HCT116 (cell line): ENCODE results near the gene DNAJC8. TPM values are rescaled to one million over a fixed set of nuclear protein-coding genes. Genes with fewer than 3 reads are reported as not detected.

Experiments
- ATAC-seq: fragments of 200-7000 bp; cut with Tn5 transposase; 2 replicates; pipeline ENCODE4 v1.9.1; 2020; ENCODE audit warnings: mild to moderate bottlenecking, moderate library complexity
- BruUV-seq: library from RNA; stranded (reverse); fragments of 400-500 nt; replicated peaks from 2 replicates; lab custom pipeline; 2021; lab: Mats Ljungman, UMichigan
- CTCF ChIA-PET: fragments of 300-600 bp; sonication (Branson Sonifier 250); formaldehyde crosslinking; loops from one replicate; lab custom pipeline; 2021; ENCODE audit warnings: antibody characterized with exemption; lab: Charles Lee
- POLR2A ChIA-PET: fragments of 300-600, 350-600 bp; sonication (Branson Sonifier 250); formaldehyde crosslinking; loops from one replicate; lab custom pipeline; 2021; ENCODE audit warnings: antibody characterized with exemption; lab: Charles Lee
- RAD21 ChIA-PET, 2 experiments: fragments of 300-600 bp; sonication (Branson Sonifier 250); formaldehyde crosslinking; loops; one replicate each; lab custom pipeline; 2023; ENCODE audit warnings: low total read pairs in 2 of 2; ENCODE audit not compliant: uncharacterized antibody in 2 of 2, unreplicated experiment in 2 of 2, low non-redundant PET in 1 of 2; lab: Charles Lee
- DNase-seq: peaks from one replicate; pipeline ENCODE4 v3.0.0-alpha.2; 2010; ENCODE audit warnings: low read depth, low spot score
- H2AFZ ChIP-seq: fragments of 200-600 bp; shearing (Covaris generic), sonication (generic); 2 replicates; pipeline ENCODE4 v1.6.1; 2017; ENCODE audit warnings: low read depth, mixed run types, mixed read lengths, antibody characterized with exemption, low read length; ENCODE audit not compliant: poor library complexity, severe bottlenecking
- H3K27ac ChIP-seq: 2 replicates; pipeline ENCODE4 v1.5.1; 2012; ENCODE audit warnings: low read depth, low read length
- H3K27me3 ChIP-seq: fragments of 200-600 bp; sonication (generic); 2 replicates; pipeline ENCODE4 v1.6.1; 2016; ENCODE audit warnings: mixed run types, low read length, mixed read lengths; ENCODE audit not compliant: insufficient read depth
- H3K36me3 ChIP-seq, 2 experiments: fragments of 200-500 bp in 1 of 2; fragments of 200-600 bp in 1 of 2; sonication (Bioruptor generic) in 1 of 2; sonication (generic) in 1 of 2; 2 replicates each; pipeline versions ENCODE4 v1.5.1 to v1.6.1; 2014 to 2016; ENCODE audit warnings: low read length in 2 of 2, inconsistent platforms in 1 of 2, mixed read lengths in 1 of 2, mixed run types in 1 of 2; ENCODE audit not compliant: insufficient read depth in 2 of 2, control insufficient read depth in 1 of 2
- H3K4me1 ChIP-seq, 2 experiments: fragments of 200-600 bp in 1 of 2; sonication (generic) in 1 of 2; 2 replicates each; pipeline versions ENCODE4 v1.5.1 to v1.6.1; 2012 to 2017; ENCODE audit warnings: low read length in 2 of 2, inconsistent platforms in 1 of 2, mild to moderate bottlenecking in 1 of 2, mixed read lengths in 1 of 2, mixed run types in 1 of 2, moderate library complexity in 1 of 2; ENCODE audit not compliant: insufficient read depth in 2 of 2, control insufficient read depth in 1 of 2
- H3K4me2 ChIP-seq: fragments of 200-600 bp; sonication (generic); 2 replicates; pipeline ENCODE4 v1.6.1; 2017; ENCODE audit warnings: mixed run types, low read length, mixed read lengths
- H3K4me3 ChIP-seq, 2 experiments: fragments of 200-600 bp in 1 of 2; sonication (generic) in 1 of 2; replicated peaks in 1 of 2; 2 replicates each; pipeline ENCODE4 v1.5.1; 2011 to 2016; ENCODE audit warnings: low read length in 2 of 2, control low read depth in 1 of 2, low read depth in 1 of 2, mild to moderate bottlenecking in 1 of 2, mixed read lengths in 1 of 2, mixed run types in 1 of 2
- H3K79me2 ChIP-seq: fragments of 200-600 bp; sonication (generic); 2 replicates; pipeline ENCODE4 v1.6.1; 2017; ENCODE audit warnings: mild to moderate bottlenecking, mixed run types, low read length, moderate library complexity, mixed read lengths; ENCODE audit not compliant: insufficient read depth
- H3K9ac ChIP-seq: fragments of 200-600 bp; sonication (generic); 2 replicates; pipeline ENCODE4 v1.6.1; 2016; ENCODE audit warnings: low read length, mixed read lengths
- H3K9me2 ChIP-seq: fragments of 200-600 bp; sonication (generic), shearing (Covaris generic); 2 replicates; pipeline ENCODE4 v1.6.1; 2017; ENCODE audit warnings: mixed run types, mild to moderate bottlenecking, moderate library complexity; ENCODE audit not compliant: insufficient read depth
- H3K9me3 ChIP-seq, 2 experiments: fragments of 200-500 bp in 1 of 2; fragments of 200-600 bp in 1 of 2; sonication (Bioruptor generic) in 1 of 2; sonication (generic) in 1 of 2; 2 replicates each; pipeline ENCODE4 v1.6.1; 2014 to 2017; ENCODE audit warnings: low read length in 2 of 2, mixed read lengths in 2 of 2, inconsistent platforms in 1 of 2, low read depth in 1 of 2, mild to moderate bottlenecking in 1 of 2, mixed run types in 1 of 2, moderate library complexity in 1 of 2; ENCODE audit not compliant: control insufficient read depth in 1 of 2, insufficient read depth in 1 of 2
- H4K20me1 ChIP-seq: fragments of 200-600 bp; sonication (generic), shearing (Covaris generic); 2 replicates; pipeline ENCODE4 v1.6.1; 2017; ENCODE audit warnings: mixed run types, mild to moderate bottlenecking, moderate library complexity; ENCODE audit not compliant: insufficient read depth
- CBX3 ChIP-seq: IDR thresholded peaks from 2 replicates; pipeline ENCODE4 v1.6.1; 2012; ENCODE audit warnings: low read depth
- EGR1 ChIP-seq: IDR thresholded peaks from 2 replicates; pipeline ENCODE4 v1.6.1; 2012; ENCODE audit warnings: low read depth
- ELF1 ChIP-seq: IDR thresholded peaks from 2 replicates; pipeline ENCODE4 v1.6.1; 2012; ENCODE audit warnings: low read depth, borderline replicate concordance
- EZH2 ChIP-seq: fragments of 200-600 bp; sonication (generic); IDR thresholded peaks from 2 replicates; pipeline ENCODE4 v1.6.1; 2017; ENCODE audit warnings: antibody characterized with exemption, mixed run types
- JUND ChIP-seq: IDR thresholded peaks from 2 replicates; pipeline ENCODE4 v1.6.1; 2012
- POLR2A ChIP-seq: IDR thresholded peaks from 2 replicates; pipeline ENCODE4 v1.7.0; 2011; ENCODE audit warnings: borderline replicate concordance; ENCODE audit not compliant: insufficient read depth, insufficient read length; ENCODE audit errors: extremely low read depth
- POLR2AphosphoS5 ChIP-seq: IDR thresholded peaks from 2 replicates; pipeline ENCODE4 v1.6.1; 2011; ENCODE audit warnings: mild to moderate bottlenecking, low read depth, low read length, moderate library complexity
- RAD21 ChIP-seq: IDR thresholded peaks from 2 replicates; pipeline ENCODE4 v1.6.1; 2012; ENCODE audit warnings: low read depth, mild to moderate bottlenecking
- SIN3A ChIP-seq: IDR thresholded peaks from 2 replicates; pipeline ENCODE4 v1.6.1; 2012; ENCODE audit warnings: low read depth
- SP1 ChIP-seq: IDR thresholded peaks from 2 replicates; pipeline ENCODE4 v1.6.1; 2012; ENCODE audit warnings: low read depth
- SRF ChIP-seq: IDR thresholded peaks from 2 replicates; pipeline ENCODE4 v1.6.1; 2012; ENCODE audit warnings: low read depth
- TCF7L2 ChIP-seq: IDR thresholded peaks from 2 replicates; pipeline ENCODE4 v1.7.0; 2011; ENCODE audit warnings: borderline replicate concordance, inconsistent platforms; ENCODE audit not compliant: insufficient read depth, insufficient read length; ENCODE audit errors: extremely low read depth
- YY1 ChIP-seq: IDR thresholded peaks from 2 replicates; pipeline ENCODE4 v1.6.1; 2011; ENCODE audit warnings: low read length, low read depth, moderate library complexity, mild to moderate bottlenecking; ENCODE audit not compliant: insufficient replicate concordance; ENCODE audit errors: extremely low read depth
- ZFX ChIP-seq: fragments of 450-650 bp; IDR thresholded peaks from 2 replicates; pipeline ENCODE4 v1.6.1; 2017
- ZNF274 ChIP-seq: fragments of 200-500 bp; sonication (Bioruptor generic); IDR thresholded peaks from 2 replicates; pipeline ENCODE4 v1.6.1; 2014; ENCODE audit warnings: mild to moderate bottlenecking, low read depth, low read length, inconsistent platforms
- intact Hi-C: fragments of 100-400 bp; cut with micrococcal nuclease; formaldehyde crosslinking; loops from 2 replicates; pipeline ENCODE4 v1.10.0; 2022
- total RNA-seq: library from RNA; stranded (reverse); gene quantifications from one replicate; pipeline ENCODE4 v1.2.1, GENCODE V29; 2021; ENCODE audit not compliant: unreplicated experiment
- TF ChIP-seq, protein P1 (sequence below): IDR thresholded peaks from 2 replicates; pipeline ENCODE4 v1.6.1; 2012; ENCODE audit warnings: low read depth
- TF ChIP-seq, protein P2 (sequence below): IDR thresholded peaks from 2 replicates; pipeline ENCODE4 v1.6.1; 2012
- TF ChIP-seq, protein P3 (sequence below): IDR thresholded peaks from 2 replicates; pipeline ENCODE4 v1.6.1; 2012
- TF ChIP-seq, protein P4 (sequence below), 3 experiments: fragments of 200-600 bp in 1 of 3; sonication (generic) in 1 of 3; IDR thresholded peaks in 2 of 3; conservative IDR thresholded peaks in 1 of 3; 2 replicates each; pipeline ENCODE4 v1.5.1; 2012 to 2017; ENCODE audit warnings: low read depth in 2 of 3, low read length in 2 of 3, antibody characterized with exemption in 1 of 3, borderline replicate concordance in 1 of 3, control low read depth in 1 of 3, mild to moderate bottlenecking in 1 of 3, mixed read lengths in 1 of 3, mixed run types in 1 of 3, moderate library complexity in 1 of 3; ENCODE audit not compliant: insufficient read depth in 1 of 3

Gene DNAJC8
- total RNA-seq, 1 experiment from 2014 or later: 102 TPM

GRCh38 chr1:28247612-28248272 is 14.9 kb upstream of the DNAJC8 start:
- Histone ChIP-seq H3K4me1 (peaks cover 33 to 35% of the 10 kb centered on the region in 2 experiments), H3K27me3 (no peaks in the 10 kb centered on the region), H3K4me2 (peak overlapping the region; percentile 84), H3K79me2 (no peaks in the 10 kb centered on the region), H4K20me1 (no peaks in the 10 kb centered on the region), H3K4me3 (peak overlapping the region in 1 of 2 experiments; percentile 39; a peak in 2 of 4 replicates), H3K36me3 (no peaks in the 10 kb centered on the region), H2AFZ (peak overlapping the region; percentile 27), H3K27ac (peak overlapping the region; percentile 74), H3K9ac (peak overlapping the region; percentile 43; the same call in 1 of the 2 replicates), H3K9me3 (no peaks in the 10 kb centered on the region), H3K9me2 (no peaks in the 10 kb centered on the region)
- TSS peak; percentile 42 for BruUV-seq
- TF ChIP-seq EZH2 (no peak), SIN3A (no peak), RAD21 (no peak), ELF1 (no peak), SRF (no peak), TCF7L2 (no peak), POLR2AphosphoS5 (no peak), ZNF274 (no peak), SP1 (no peak), POLR2A (no peak), CBX3 (no peak), EGR1 (no peak), JUND (no peak), YY1 (no peak), ZFX (no peak)
- TF ChIP-seq, protein P1, sequence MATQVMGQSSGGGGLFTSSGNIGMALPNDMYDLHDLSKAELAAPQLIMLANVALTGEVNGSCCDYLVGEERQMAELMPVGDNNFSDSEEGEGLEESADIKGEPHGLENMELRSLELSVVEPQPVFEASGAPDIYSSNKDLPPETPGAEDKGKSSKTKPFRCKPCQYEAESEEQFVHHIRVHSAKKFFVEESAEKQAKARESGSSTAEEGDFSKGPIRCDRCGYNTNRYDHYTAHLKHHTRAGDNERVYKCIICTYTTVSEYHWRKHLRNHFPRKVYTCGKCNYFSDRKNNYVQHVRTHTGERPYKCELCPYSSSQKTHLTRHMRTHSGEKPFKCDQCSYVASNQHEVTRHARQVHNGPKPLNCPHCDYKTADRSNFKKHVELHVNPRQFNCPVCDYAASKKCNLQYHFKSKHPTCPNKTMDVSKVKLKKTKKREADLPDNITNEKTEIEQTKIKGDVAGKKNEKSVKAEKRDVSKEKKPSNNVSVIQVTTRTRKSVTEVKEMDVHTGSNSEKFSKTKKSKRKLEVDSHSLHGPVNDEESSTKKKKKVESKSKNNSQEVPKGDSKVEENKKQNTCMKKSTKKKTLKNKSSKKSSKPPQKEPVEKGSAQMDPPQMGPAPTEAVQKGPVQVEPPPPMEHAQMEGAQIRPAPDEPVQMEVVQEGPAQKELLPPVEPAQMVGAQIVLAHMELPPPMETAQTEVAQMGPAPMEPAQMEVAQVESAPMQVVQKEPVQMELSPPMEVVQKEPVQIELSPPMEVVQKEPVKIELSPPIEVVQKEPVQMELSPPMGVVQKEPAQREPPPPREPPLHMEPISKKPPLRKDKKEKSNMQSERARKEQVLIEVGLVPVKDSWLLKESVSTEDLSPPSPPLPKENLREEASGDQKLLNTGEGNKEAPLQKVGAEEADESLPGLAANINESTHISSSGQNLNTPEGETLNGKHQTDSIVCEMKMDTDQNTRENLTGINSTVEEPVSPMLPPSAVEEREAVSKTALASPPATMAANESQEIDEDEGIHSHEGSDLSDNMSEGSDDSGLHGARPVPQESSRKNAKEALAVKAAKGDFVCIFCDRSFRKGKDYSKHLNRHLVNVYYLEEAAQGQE: no peak
- TF ChIP-seq, protein P2, sequence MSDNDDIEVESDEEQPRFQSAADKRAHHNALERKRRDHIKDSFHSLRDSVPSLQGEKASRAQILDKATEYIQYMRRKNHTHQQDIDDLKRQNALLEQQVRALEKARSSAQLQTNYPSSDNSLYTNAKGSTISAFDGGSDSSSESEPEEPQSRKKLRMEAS: no peak
- TF ChIP-seq, protein P3, sequence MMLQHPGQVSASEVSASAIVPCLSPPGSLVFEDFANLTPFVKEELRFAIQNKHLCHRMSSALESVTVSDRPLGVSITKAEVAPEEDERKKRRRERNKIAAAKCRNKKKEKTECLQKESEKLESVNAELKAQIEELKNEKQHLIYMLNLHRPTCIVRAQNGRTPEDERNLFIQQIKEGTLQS: no peak
- TF ChIP-seq, protein P4, sequence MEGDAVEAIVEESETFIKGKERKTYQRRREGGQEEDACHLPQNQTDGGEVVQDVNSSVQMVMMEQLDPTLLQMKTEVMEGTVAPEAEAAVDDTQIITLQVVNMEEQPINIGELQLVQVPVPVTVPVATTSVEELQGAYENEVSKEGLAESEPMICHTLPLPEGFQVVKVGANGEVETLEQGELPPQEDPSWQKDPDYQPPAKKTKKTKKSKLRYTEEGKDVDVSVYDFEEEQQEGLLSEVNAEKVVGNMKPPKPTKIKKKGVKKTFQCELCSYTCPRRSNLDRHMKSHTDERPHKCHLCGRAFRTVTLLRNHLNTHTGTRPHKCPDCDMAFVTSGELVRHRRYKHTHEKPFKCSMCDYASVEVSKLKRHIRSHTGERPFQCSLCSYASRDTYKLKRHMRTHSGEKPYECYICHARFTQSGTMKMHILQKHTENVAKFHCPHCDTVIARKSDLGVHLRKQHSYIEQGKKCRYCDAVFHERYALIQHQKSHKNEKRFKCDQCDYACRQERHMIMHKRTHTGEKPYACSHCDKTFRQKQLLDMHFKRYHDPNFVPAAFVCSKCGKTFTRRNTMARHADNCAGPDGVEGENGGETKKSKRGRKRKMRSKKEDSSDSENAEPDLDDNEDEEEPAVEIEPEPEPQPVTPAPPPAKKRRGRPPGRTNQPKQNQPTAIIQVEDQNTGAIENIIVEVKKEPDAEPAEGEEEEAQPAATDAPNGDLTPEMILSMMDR (IDR thresholded peaks at IDR 0.05 in 2 of 3, conservative IDR thresholded peaks at IDR 0.05 in 1 of 3; ENCODE audit: borderline replicate concordance in 1 of 3, insufficient read depth in 1 of 3, low read depth in 2 of 3, low read length in 2 of 3): no peak
- DNase-seq: no peak
- ChIA-PET POLR2A (interaction anchor here (0.6 to 5.4 kb wide), 9 partner anchors 11 to 262 kb away, joined by 3 to 61 read pairs (median 16); partner anchors contain the start of genes ATP5IF1, PHACTR4 and SESN2), RAD21 (interaction anchor here (1.0 to 1.9 kb wide), 6 partner anchors 12 to 122 kb away, joined by 3 to 24 read pairs (median 4); partner anchors contain the start of genes PHACTR4 (in 2 of the 2), ATP5IF1 (in 1 of the 2) and MED18 (in 1 of the 2)), CTCF (interaction anchor here (1.2 to 2.7 kb wide), 16 partner anchors 9 to 262 kb away, joined by 3 to 73 read pairs (median 7); partner anchors contain the start of genes ATP5IF1, MED18, PHACTR4 and SESN2)
- intact Hi-C loops: loop anchor here (1.0 to 5.0 kb wide), 4 partner anchors 105 to 355 kb away; partner anchors contain the start of gene RCC1
- no peak; the same call in 1 of the 2 replicates for ATAC-seq
